Stimulated activated CD4-positive, alpha-beta T cell treated with anti-CD3 and anti-CD28 coated beads, Interleukin-2, amount 100 ng/mL, for 48 hours (primary cell): ENCODE data around the gene SLC16A5.
"Not testable (repeated sequence)": the region's sequence is repeated elsewhere in the genome, so short reads cannot be mapped to it uniquely, and the experiment has no call there.

ENCODE experiments used
- DNase-seq, 2 donors: peaks; one replicate each; pipeline ENCODE4 v3.0.0-alpha.2; 2020

SLC16A5 gene

DNA sequence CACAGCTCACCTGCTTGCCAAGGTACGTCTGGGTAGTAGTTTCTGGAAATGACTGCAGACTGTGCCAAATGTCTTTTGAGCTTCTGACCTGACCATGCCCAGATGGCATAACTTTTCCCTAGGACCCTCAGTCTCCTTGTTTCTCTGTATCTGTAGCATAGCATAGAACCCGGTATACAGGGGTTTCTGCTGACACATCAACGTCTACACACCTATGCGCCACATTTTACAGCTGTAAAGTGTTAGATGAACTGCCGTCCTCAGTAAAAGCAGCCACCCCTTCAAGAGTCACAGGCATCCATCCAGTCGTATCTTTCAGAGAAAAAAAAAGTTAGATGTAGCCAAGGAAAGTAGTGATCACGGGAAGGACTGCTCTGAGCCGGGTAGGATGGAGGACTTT lies 23.3 kb upstream of the SLC16A5 start:
- no peak for DNase-seq

DNA sequence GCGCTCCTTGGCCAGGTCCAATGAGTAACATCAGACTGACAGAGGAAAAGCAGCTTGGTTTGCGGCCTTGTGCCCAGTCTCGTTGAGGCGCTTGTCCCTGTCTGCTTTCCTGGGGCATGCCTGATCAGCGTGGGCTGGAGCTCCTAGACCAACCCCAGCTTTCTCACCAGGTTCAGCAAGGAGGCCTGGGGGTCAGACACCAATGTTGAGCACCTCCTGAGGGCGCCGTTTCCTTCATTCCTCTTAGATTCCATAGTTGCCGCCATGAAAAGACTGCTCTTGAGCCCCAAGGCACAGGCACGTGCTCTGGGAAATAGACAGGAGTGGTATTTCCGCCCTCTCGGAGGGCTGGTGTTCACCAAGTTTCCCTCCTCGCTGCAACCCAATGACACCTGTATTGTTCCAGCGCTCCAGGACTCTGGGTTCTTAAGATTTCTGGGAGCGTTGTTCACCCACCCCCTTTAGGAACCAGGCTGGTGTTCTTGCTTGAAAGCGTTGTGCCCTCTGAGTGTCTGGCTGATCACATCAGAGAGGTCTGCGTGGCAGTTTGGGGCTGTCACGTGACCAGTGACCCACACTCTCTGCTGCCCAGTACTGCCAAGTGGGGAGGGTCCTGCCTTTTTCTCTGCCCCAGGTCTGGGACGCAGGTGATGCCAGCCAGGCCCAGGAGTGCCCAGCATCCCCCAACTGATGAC lies 22.7 kb upstream of the SLC16A5 start:
- no peak for DNase-seq

DNA sequence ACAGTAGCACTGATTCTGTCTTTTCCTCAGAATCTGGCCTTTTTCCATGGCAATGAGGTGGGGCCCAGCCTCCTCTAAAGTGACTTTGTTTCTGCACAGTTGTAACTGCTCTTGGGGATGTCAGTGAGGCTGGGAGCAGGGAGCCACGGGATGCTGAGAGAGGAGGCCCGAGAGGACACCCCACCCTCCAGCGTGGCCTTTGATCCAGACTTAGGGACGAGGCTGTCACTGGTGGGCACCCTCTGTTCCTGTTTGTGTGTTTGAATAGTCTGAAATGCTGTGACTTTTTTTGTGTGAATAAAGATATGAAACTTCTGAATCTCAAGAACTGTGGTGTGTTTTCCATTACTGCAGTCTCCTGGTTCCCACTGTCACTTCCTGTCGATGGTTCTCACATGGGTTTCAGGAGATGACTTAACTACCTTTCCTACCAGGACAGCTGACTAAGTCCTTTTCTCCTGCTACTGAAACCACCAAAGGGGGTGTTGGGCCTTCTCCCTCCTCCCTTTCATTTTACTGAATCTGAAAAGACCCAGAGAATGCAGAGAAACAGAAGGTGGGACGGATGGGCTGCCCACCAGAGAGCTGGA lies 22.1 kb upstream of the SLC16A5 start:
- no peak for DNase-seq

GRCh38 chr17:75067856-75068255 lies 19.9 kb upstream of the SLC16A5 start:
- no peak for DNase-seq

- DNase-seq = no peak
Observed at GRCh38 chr17:75068750-75069149, 19.0 kb upstream of the SLC16A5 start.

DNA sequence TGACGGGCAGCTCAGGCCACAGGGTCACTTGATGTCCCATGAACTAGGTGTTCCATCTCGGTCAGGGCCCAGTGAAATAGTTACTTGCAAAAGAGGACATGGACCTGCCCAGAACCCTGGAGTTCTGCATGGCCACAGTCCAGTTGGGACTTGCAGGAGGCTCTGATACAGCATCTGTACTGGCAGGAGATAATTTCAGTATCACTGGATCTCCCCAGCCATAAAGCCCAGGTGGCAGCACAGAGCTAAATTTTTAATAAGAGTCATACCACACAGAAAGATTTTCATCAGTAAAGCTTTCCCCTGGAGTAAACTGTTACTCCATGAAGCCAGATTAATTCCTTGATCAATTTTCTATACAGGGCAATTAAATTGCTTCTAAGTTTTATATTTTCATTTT lies 18.0 kb upstream of the SLC16A5 start:
- no peak for DNase-seq

- DNase-seq = not testable (repeated sequence)
Observed at GRCh38 chr17:75071478-75072271, 16.1 kb upstream of the SLC16A5 start.

DNA sequence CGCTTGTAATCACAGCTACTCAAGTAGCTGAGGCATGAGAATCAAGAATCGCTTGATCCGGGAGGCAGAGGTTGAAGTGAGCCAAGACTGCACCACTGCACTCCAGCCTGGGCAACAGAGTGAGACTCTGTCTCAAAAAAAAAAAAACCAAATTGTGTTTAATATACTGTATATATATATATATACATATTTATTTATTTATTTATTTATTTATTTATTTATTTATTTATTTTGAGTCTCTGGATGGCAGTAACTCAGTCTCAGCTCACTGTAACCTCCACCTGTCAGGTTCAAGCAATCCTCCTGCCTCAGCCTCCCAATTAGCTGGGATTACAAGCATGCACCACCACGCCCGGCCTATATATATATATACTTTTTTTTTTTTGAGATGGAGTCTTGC lies 14.8 kb upstream of the SLC16A5 start:
- not testable (repeated sequence) for DNase-seq

- DNase-seq = no peak
Observed at GRCh38 chr17:75073618-75074047, 14.1 kb upstream of the SLC16A5 start.

DNA sequence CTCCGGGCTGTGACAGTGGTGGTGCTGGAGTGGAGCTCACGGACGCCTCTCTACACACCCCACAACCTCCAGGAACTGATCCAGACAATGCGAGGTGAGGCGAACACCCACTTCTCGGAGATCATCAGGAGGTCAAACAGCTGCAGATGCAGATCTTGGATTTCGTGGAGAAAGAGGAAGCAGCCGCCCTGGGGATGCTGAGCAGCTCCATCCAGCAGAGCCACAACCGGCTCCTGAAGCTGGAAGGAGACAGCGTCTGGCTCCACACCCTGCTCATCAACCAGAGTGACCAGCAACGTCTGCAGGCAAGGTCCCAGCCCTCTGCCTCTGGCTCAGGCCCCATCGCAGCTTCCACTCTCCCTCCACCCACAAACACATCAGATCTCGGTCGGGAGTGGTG lies 13.2 kb upstream of the SLC16A5 start:
- DNase-seq = no peak

GRCh38 chr17:75075597-75076336 lies 12.0 kb upstream of the SLC16A5 start:
- no peak for DNase-seq

DNA sequence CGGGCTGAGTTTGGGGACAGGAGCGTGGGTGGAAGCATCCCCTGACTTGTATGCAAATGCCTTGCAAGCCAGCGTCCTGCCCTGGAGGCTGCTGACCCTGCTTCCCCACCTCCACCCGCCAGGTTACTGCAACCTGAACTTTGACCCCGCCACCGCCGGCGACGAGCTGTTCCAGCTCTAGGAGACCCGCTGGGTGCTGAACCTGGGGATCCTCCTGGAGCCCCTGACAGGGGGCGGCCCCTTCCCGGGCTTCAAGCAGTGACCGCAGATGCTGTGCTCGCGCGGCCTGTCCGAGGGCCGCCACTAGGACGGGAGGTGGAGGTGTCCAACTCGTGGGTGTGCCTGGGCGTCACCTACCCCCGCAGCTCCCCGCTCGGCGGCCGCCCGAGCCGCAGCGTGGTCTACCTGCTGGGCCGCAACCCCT lies 10.7 kb upstream of the SLC16A5 start:
- DNase-seq = no peak

GRCh38 chr17:75077496-75078283 lies 10.1 kb upstream of the SLC16A5 start:
- DNase-seq = peak; percentile 33 to 40

- peak in 1 of 2 donors; percentile 13 for DNase-seq
Observed at GRCh38 chr17:75078284-75079022, 9.3 kb upstream of the SLC16A5 start.

- DNase-seq = no peak
Observed at GRCh38 chr17:75079023-75079373, 8.8 kb upstream of the SLC16A5 start.

- DNase-seq = no peak
Observed at GRCh38 chr17:75081611-75082540, 5.9 kb upstream of the SLC16A5 start.

GRCh38 chr17:75082683-75083082 lies 5.1 kb upstream of the SLC16A5 start:
- no peak for DNase-seq

- no peak for DNase-seq
Observed at GRCh38 chr17:75084039-75084660, 3.6 kb upstream of the SLC16A5 start.

DNA sequence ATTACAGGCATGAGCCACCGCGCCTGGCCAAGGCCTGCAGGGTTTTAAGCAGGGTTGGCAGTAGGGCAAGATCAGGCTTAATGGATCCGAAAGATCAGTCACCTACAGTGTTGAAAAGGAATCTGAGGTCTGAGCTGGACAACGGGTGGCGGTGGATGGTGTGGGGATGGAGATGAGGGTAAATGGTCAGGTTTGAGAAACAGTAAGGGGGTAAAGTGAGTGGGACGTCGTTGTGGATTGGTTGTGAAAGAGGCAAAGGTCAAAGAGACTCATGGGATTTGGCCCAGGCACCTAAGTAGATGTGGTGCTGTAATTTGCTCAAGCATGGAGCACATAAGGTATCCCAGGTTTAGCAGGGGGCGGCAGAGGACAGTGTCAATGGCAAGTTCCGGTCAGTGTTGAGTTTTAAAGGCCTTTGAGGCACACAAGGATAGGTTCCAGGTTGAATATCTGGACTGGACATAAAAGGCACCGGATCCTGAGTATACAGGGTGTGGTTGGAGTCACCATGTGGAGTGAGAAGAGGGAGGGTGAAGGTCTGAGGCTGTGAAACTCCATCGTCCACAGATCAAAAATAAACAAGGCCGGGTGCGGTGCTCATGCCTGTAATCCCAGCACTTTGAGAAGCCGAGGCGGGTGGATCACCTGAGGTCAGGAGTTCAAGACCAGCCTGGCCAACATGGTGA lies 1.1 kb upstream of the SLC16A5 start:
- DNase-seq = no peak

DNA sequence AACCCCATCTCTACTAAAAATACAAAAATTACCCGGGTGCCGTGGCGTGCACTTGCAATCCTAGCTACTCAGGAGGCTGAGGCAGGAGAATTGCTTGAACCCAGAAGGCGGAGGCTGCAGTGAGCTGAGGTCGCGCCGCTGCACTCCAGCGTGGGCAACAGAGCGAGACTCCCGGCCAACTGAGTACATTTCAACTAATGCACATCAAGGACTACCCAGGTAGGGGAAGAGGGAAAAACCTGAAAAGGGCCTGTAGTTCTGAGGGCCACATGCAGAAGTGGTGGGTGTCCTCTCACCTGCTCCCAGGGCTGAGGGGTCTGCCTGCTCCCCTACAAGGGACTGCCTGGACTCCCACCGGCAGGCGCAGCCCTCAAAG lies 584 bp upstream of the SLC16A5 start:
- DNase-seq = no peak
